ENCODE measurements around the gene KLF13. TPM values are rescaled to one million over a fixed set of nuclear protein-coding genes. Genes with fewer than 3 reads are reported as not detected.

The KLF13 gene
- total RNA-seq, 4 donors from 2014 or later, result 49.7 to 67.5 (median 62.3) TPM

- ATAC-seq (ENCODE audit: low FRiP score) (no peak), DNase-seq (ENCODE audit: low spot score) (no peak)
- TF ChIP-seq CTCF (IDR thresholded peaks at IDR 0.05), result no peak
Measured at GRCh38 chr15:31343831-31344230, 17.2 kb downstream of the KLF13 start.

- no peak for TF ChIP-seq CTCF (IDR thresholded peaks at IDR 0.05)
- no peak for ATAC-seq (ENCODE audit: low FRiP score)
- no peak for DNase-seq (ENCODE audit: low spot score)
Measured at GRCh38 chr15:31344266-31344665, 17.6 kb downstream of the KLF13 start.

GRCh38 chr15:31344823-31345605 is 18.4 kb downstream of the KLF13 start:
- ATAC-seq (ENCODE audit: low FRiP score) (no peak), DNase-seq (ENCODE audit: low spot score) (no peak)
- no peak for TF ChIP-seq CTCF (IDR thresholded peaks at IDR 0.05)

- DNase-seq (ENCODE audit: low spot score) (no peak), ATAC-seq (ENCODE audit: low FRiP score) (no peak)
- no peak for TF ChIP-seq CTCF (IDR thresholded peaks at IDR 0.05)
Measured at GRCh38 chr15:31345606-31346366, 19.2 kb downstream of the KLF13 start.

- TF ChIP-seq CTCF (IDR thresholded peaks at IDR 0.05), result no peak
- DNase-seq (ENCODE audit: low spot score) (no peak), ATAC-seq (ENCODE audit: low FRiP score) (no peak)
Measured at GRCh38 chr15:31346367-31347066, 19.9 kb downstream of the KLF13 start.

- no peak for TF ChIP-seq CTCF (IDR thresholded peaks at IDR 0.05)
- ATAC-seq (ENCODE audit: low FRiP score), result no peak
- DNase-seq (ENCODE audit: low spot score), result no peak
Measured at GRCh38 chr15:31347067-31347975, 20.7 kb downstream of the KLF13 start.
